Breast epithelium (tissue), 4 donors: ENCODE results near the gene RBM17. TPM values are rescaled to one million over a fixed set of nuclear protein-coding genes. Genes with fewer than 3 reads are reported as not detected.

Source experiments
- DNase-seq, 2 donors: peaks; one replicate each; pipeline ENCODE4 v3.0.0-alpha.2; 2019; ENCODE audit warnings: low spot score in 2 of 2
- H3K27ac ChIP-seq, 2 donors: fragments of 200-600 bp; sonication (generic) in 1 of 2; one replicate each; pipeline ENCODE4 v1.5.1; 2016 to 2019; ENCODE audit warnings: mild to moderate bottlenecking in 1 of 2
- H3K27me3 ChIP-seq, 2 donors: fragments of 200-600 bp; sonication (generic) in 1 of 2; one replicate each; pipeline versions ENCODE4 v1.5.1 to v1.6.0; 2017 to 2019; ENCODE audit warnings: control low read depth in 1 of 2, mild to moderate bottlenecking in 1 of 2
- H3K36me3 ChIP-seq: fragments of 200-600 bp; one replicate; pipeline ENCODE4 v1.5.1; 2019
- H3K4me1 ChIP-seq, 2 donors: fragments of 200-600 bp; sonication (generic); one replicate each; pipeline ENCODE4 v1.5.1; 2016 to 2019; ENCODE audit warnings: control low read depth in 1 of 2
- H3K4me3 ChIP-seq, 3 donors: fragments of 200-600 bp; sonication (generic); 1 replicate in 2 of 3; 2 replicates in 1 of 3; pipeline ENCODE4 v1.5.1; 2016 to 2019; ENCODE audit warnings: mild to moderate bottlenecking in 3 of 3, moderate library complexity in 2 of 3
- H3K9me3 ChIP-seq, 2 donors: fragments of 200-600 bp; sonication (generic) in 1 of 2; one replicate each; pipeline ENCODE4 v1.5.1; 2016 to 2019; ENCODE audit warnings: control low read depth in 1 of 2
- CTCF ChIP-seq, 3 donors: fragments of 450-650 bp; IDR thresholded peaks; one replicate each; pipeline ENCODE4 v1.5.1; 2016 to 2017; ENCODE audit warnings: antibody characterized with exemption in 3 of 3, mild to moderate bottlenecking in 3 of 3, moderate library complexity in 3 of 3
- POLR2A ChIP-seq: fragments of 450-650 bp; IDR thresholded peaks from one replicate; pipeline ENCODE4 v1.6.1; 2016; ENCODE audit warnings: antibody characterized with exemption, mild to moderate bottlenecking, moderate library complexity
- POLR2AphosphoS5 ChIP-seq, 3 donors: sonication (generic); formaldehyde crosslinking; IDR thresholded peaks; one replicate each; pipeline ENCODE4 v1.6.1; 2017; ENCODE audit warnings: antibody characterized with exemption in 3 of 3
- intact Hi-C: fragments of 100-400 bp; cut with DNase I; formaldehyde crosslinking; loops from one replicate; pipeline ENCODE4 v1.15.1; 2023; ENCODE audit warnings: low total_unique reads
- total RNA-seq, 3 donors: library from RNA; depleted of rRNA; stranded (reverse); fragments of >200 nt; gene quantifications; one replicate each; pipeline ENCODE4 v1.1.0, GENCODE V29; 2016

Gene RBM17
- total RNA-seq, 3 donors from 2014 or later: 62.4 to 72.4 (median 68.2) TPM

- Histone ChIP-seq H3K9me3 (no peaks in the 10 kb centered on the region), H3K36me3 (no peaks in the 10 kb centered on the region), H3K27ac (peak overlapping the region; percentile 56 to 72), H3K4me3 (no peak overlapping the region), H3K4me1 (peaks cover 4 to 6% of the 10 kb centered on the region in 2 donors), H3K27me3 (no peaks in the 10 kb centered on the region)
- intact Hi-C loops: no loop called here
- DNase-seq: no peak
- TF ChIP-seq POLR2A (no peak), POLR2AphosphoS5 (IDR thresholded peaks at IDR 0.05) (no peak), CTCF (IDR thresholded peaks at IDR 0.05) (no peak)
Observed at GRCh38 chr10:6053303-6053702, 35.5 kb upstream of the RBM17 start.

DNA sequence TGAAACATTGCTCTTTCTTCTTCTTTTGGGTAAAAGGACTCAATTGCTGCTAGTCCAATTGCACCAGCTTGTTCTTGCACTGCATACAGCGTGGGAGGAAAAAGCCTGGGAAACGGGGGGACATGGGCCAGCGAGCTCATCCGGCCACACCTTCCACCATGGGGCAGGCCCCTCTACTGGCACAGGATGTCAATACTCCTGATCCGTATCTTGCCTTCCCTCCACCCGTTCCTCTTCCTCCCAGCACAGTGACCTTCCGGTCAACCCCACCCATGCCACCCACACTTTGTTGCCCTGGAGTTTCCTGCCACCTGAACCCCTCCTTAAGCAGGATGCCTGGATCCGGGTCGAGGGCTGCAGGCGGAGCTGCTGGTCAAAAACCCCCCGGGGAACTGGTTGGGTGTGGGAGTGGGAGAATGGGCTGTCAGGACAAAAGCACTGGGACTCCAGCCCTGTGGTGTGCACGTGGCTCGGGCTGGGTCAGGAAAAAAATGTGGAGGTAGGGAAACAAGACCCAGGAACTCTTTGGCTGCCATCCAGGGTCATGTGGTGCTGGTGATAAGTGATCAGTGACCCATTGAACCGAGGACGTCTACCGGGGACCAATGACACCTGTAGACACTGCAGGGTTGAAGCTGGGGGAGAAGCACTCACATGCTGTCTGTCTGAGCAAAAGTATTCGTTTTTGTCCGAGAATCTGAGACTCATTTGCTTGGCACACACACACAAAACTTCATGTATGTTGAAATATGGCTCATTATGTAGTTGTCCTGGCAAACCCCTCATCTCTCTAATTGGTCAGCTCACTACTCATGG is 34.8 kb upstream of the RBM17 start:
- TF ChIP-seq CTCF (IDR thresholded peaks at IDR 0.05) (no peak), POLR2AphosphoS5 (IDR thresholded peaks at IDR 0.05) (peak in 1 of 3 donors; percentile 43)
- no peaks in the 10 kb centered on the region for H3K9me3 ChIP-seq
- H3K4me1 ChIP-seq: peaks cover 4 to 6% of the 10 kb centered on the region in 2 donors
- peak overlapping the region in 1 of 2 donors; percentile 51 for H3K27ac ChIP-seq
- intact Hi-C loops: no loop called here
- H3K4me3 ChIP-seq: peak overlapping the region in 1 of 3 donors; percentile 12
- H3K36me3 ChIP-seq: no peaks in the 10 kb centered on the region
- no peak for DNase-seq
- H3K27me3 ChIP-seq: no peaks in the 10 kb centered on the region

- no peak overlapping the region for H3K4me3 ChIP-seq
- no peaks in the 10 kb centered on the region for H3K36me3 ChIP-seq
- no peak overlapping the region for H3K27ac ChIP-seq
- intact Hi-C loops: loop anchor here (5.0 kb wide), 1 partner anchor 1337 kb away; no protein-coding TSS in a partner anchor
- no peaks in the 10 kb centered on the region for H3K27me3 ChIP-seq
- no peak for TF ChIP-seq POLR2AphosphoS5 (IDR thresholded peaks at IDR 0.05)
- no peak for TF ChIP-seq CTCF (IDR thresholded peaks at IDR 0.05)
- no peak for TF ChIP-seq POLR2A
- DNase-seq: no peak
- H3K9me3 ChIP-seq: no peaks in the 10 kb centered on the region
- H3K4me1 ChIP-seq: peaks cover 4 to 6% of the 10 kb centered on the region in 2 donors
Observed at GRCh38 chr10:6054884-6055283, 34.0 kb upstream of the RBM17 start.

- Histone ChIP-seq H3K27ac (no peak overlapping the region), H3K4me1 (peaks cover 0 to 6% of the 10 kb centered on the region in 2 donors), H3K9me3 (no peaks in the 10 kb centered on the region), H3K27me3 (no peaks in the 10 kb centered on the region), H3K36me3 (no peaks in the 10 kb centered on the region), H3K4me3 (no peak overlapping the region)
- no peak for DNase-seq
- intact Hi-C loops: loop anchor here (5.0 kb wide), 1 partner anchor 1336 kb away; no protein-coding TSS in a partner anchor
- TF ChIP-seq CTCF (IDR thresholded peaks at IDR 0.05): no peak
- no peak for TF ChIP-seq POLR2AphosphoS5 (IDR thresholded peaks at IDR 0.05)
- TF ChIP-seq POLR2A: no peak
Observed at GRCh38 chr10:6055929-6056328, 32.9 kb upstream of the RBM17 start.

DNA sequence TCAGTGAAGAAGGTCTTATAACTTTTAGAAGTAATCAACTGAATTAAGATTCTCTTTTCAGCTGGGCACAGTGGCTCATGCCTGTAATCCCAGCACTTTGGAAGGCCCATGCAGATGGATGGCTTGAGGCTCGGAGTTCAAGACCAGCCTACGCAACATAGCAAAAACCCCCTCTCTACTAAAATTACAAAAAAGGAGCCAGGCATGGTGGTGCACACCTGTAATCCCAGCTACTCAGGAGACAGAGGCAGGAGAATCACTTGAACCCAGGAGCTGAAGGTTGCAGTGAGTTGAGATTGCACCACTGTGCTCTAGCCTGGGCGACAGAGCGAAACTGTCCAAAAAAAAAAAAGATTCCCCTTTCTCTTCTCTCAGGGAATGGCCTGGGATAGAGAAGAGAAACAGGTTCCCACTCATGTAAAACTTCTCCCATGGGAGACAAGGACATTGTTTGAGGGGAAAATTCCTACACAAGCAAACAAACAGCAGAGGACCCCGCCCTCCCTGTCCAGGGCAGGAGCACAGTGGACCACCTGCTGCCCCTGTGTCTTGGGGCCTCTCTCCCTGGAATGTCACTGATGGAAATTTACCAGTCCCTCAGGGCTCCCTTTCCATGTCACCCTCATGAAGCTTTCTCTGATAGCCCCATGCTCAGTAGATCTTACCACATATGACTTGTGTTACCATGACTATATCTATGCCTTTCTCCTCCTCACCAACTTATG is 32.3 kb upstream of the RBM17 start:
- H3K4me3 ChIP-seq: no peak overlapping the region
- H3K27ac ChIP-seq: peak overlapping the region in 1 of 2 donors; percentile 19
- TF ChIP-seq CTCF (IDR thresholded peaks at IDR 0.05): no peak
- no peak for TF ChIP-seq POLR2AphosphoS5 (IDR thresholded peaks at IDR 0.05)
- TF ChIP-seq POLR2A: no peak
- intact Hi-C loops: loop anchor here (5.0 kb wide), 1 partner anchor 1336 kb away; no protein-coding TSS in a partner anchor
- no peaks in the 10 kb centered on the region for H3K9me3 ChIP-seq
- no peaks in the 10 kb centered on the region for H3K36me3 ChIP-seq
- H3K4me1 ChIP-seq: peaks cover 0 to 6% of the 10 kb centered on the region in 2 donors
- no peaks in the 10 kb centered on the region for H3K27me3 ChIP-seq
- DNase-seq: no peak
